BLaER1 treated with 17β-estradiol and CSF1 and Interleukin-3, amounts not matched to agents 10 nM and 100 nM (cell line): ENCODE measurements around the gene ZBTB7C.

Experiments
- H3K27ac ChIP-seq, 11 experiments: shearing (Covaris generic); formaldehyde crosslinking; 2 replicates each; pipeline ENCODE4 v1.8.1; 2022
- H3K27me3 ChIP-seq, 11 experiments: shearing (Covaris generic); formaldehyde crosslinking; 2 replicates each; pipeline ENCODE4 v1.8.1; 2022
- H3K36me3 ChIP-seq, 11 experiments: shearing (Covaris generic); formaldehyde crosslinking; 2 replicates each; pipeline ENCODE4 v1.8.1; 2022
- H3K4me1 ChIP-seq, 10 experiments: shearing (Covaris generic); formaldehyde crosslinking; 2 replicates each; pipeline ENCODE4 v1.8.1; 2022
- H3K4me2 ChIP-seq, 11 experiments: shearing (Covaris generic); formaldehyde crosslinking; 2 replicates each; pipeline ENCODE4 v1.8.1; 2022
- H3K4me3 ChIP-seq, 10 experiments: shearing (Covaris generic); formaldehyde crosslinking; 2 replicates each; pipeline ENCODE4 v1.8.1; 2022
- H3K9ac ChIP-seq, 11 experiments: shearing (Covaris generic); formaldehyde crosslinking; 2 replicates each; pipeline ENCODE4 v1.8.1; 2022
- H3K9me3 ChIP-seq, 11 experiments: shearing (Covaris generic); formaldehyde crosslinking; replicated peaks in 1 of 11; 2 replicates each; pipeline ENCODE4 v1.8.1; 2022
- H4K20me1 ChIP-seq, 11 experiments: shearing (Covaris generic); formaldehyde crosslinking; 2 replicates each; pipeline ENCODE4 v1.8.1; 2022
- Cebpa-rat ChIP-seq, 11 experiments: shearing (Covaris generic); IDR thresholded peaks; 2 replicates each; pipeline ENCODE4 v1.8.1; 2022

Gene ZBTB7C

GRCh38 chr18:48080546-48080945, 328.6 kb downstream of the ZBTB7C start:
- TF ChIP-seq Cebpa-rat (IDR thresholded peaks at IDR 0.05) = no peak
- no peaks in the 10 kb centered on the region for H3K9me3 ChIP-seq
- no peaks in the 10 kb centered on the region for H3K27me3 ChIP-seq
- H3K27ac ChIP-seq = no peak overlapping the region
- peak overlapping the region in 4 of 11 experiments; percentile 31 to 44 (median 36); a peak in 7 of 22 replicates for H3K4me2 ChIP-seq
- no peaks in the 10 kb centered on the region for H3K36me3 ChIP-seq
- H3K4me3 ChIP-seq = no peak overlapping the region
- H3K4me1 ChIP-seq = peaks cover 0 to 16% (median 5%) of the 10 kb centered on the region in 10 experiments; a peak in 10 of 20 replicates
- H3K9ac ChIP-seq = no peak overlapping the region
- no peaks in the 10 kb centered on the region; a peak in 1 of 22 replicates for H4K20me1 ChIP-seq

GRCh38 chr18:48079885-48080284, 329.3 kb downstream of the ZBTB7C start:
- H3K9ac ChIP-seq = no peak overlapping the region
- no peak overlapping the region for H3K27ac ChIP-seq
- peak overlapping the region in 5 of 11 experiments; percentile 10 to 44 (median 31); a peak in 7 of 22 replicates for H3K4me2 ChIP-seq
- no peaks in the 10 kb centered on the region for H3K27me3 ChIP-seq
- H3K4me3 ChIP-seq = no peak overlapping the region
- H3K4me1 ChIP-seq = peaks cover 0 to 16% (median 5%) of the 10 kb centered on the region in 10 experiments; a peak in 10 of 20 replicates
- H3K9me3 ChIP-seq = no peaks in the 10 kb centered on the region
- H3K36me3 ChIP-seq = no peaks in the 10 kb centered on the region
- TF ChIP-seq Cebpa-rat (IDR thresholded peaks at IDR 0.05) = no peak
- no peaks in the 10 kb centered on the region; a peak in 1 of 22 replicates for H4K20me1 ChIP-seq

GRCh38 chr18:48078448-48078847, 330.7 kb downstream of the ZBTB7C start:
- Histone ChIP-seq H3K9ac (no peak overlapping the region), H3K4me1 (peaks cover 0 to 16% (median 5%) of the 10 kb centered on the region in 10 experiments; a peak in 10 of 20 replicates), H3K36me3 (no peaks in the 10 kb centered on the region), H3K9me3 (no peaks in the 10 kb centered on the region), H3K27me3 (no peaks in the 10 kb centered on the region), H3K4me2 (no peak overlapping the region), H3K27ac (no peak overlapping the region), H4K20me1 (no peaks in the 10 kb centered on the region; a peak in 1 of 22 replicates), H3K4me3 (no peak overlapping the region)
- TF ChIP-seq Cebpa-rat (IDR thresholded peaks at IDR 0.05) = no peak

- Histone ChIP-seq H3K4me1 (peaks cover 0 to 16% (median 12%) of the 10 kb centered on the region in 10 experiments; a peak in 16 of 20 replicates), H3K27me3 (no peaks in the 10 kb centered on the region), H4K20me1 (no peaks in the 10 kb centered on the region; a peak in 1 of 22 replicates), H3K36me3 (no peaks in the 10 kb centered on the region), H3K4me2 (no peak overlapping the region), H3K27ac (no peak overlapping the region), H3K9me3 (no peaks in the 10 kb centered on the region), H3K4me3 (no peak overlapping the region), H3K9ac (no peak overlapping the region)
- TF ChIP-seq Cebpa-rat (IDR thresholded peaks at IDR 0.05) = no peak
These were observed 331.9 kb downstream of the ZBTB7C start for GRCh38 chr18:48077291-48077690.

GRCh38 chr18:48076461-48076860, 332.7 kb downstream of the ZBTB7C start:
- Histone ChIP-seq H3K4me3 (no peak overlapping the region), H3K27ac (no peak overlapping the region), H3K36me3 (no peaks in the 10 kb centered on the region), H3K4me1 (peaks cover 0 to 16% (median 12%) of the 10 kb centered on the region in 10 experiments; a peak in 16 of 20 replicates), H3K9ac (no peak overlapping the region), H3K27me3 (no peaks in the 10 kb centered on the region), H3K4me2 (no peak overlapping the region), H4K20me1 (no peaks in the 10 kb centered on the region; a peak in 1 of 22 replicates), H3K9me3 (no peaks in the 10 kb centered on the region)
- TF ChIP-seq Cebpa-rat (IDR thresholded peaks at IDR 0.05) = no peak

DNA sequence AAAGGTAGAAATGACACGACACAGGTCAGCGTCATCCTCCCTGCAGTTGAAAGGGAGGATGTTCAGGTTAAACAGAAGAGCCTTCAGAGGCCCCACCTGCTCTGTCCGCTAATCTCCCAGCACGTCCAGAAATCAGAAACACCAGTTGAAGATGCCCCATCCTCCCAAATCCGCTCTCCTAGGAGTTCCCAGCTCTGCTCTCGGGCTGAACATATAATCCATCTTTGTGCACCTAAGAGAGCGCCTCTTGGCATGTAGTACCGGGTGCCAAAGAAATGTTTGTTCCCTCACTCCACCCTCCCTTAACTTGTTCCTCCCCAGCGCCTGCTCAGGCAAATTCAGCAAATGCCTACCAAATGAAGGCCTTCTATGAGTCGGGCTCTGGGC, 333.5 kb downstream of the ZBTB7C start:
- no peak overlapping the region for H3K27ac ChIP-seq
- no peaks in the 10 kb centered on the region for H3K36me3 ChIP-seq
- H3K9me3 ChIP-seq = no peaks in the 10 kb centered on the region
- H3K4me3 ChIP-seq = no peak overlapping the region
- TF ChIP-seq Cebpa-rat (IDR thresholded peaks at IDR 0.05) = no peak
- H3K4me1 ChIP-seq = peaks cover 0 to 14% (median 10%) of the 10 kb centered on the region in 10 experiments; a peak in 16 of 20 replicates
- H3K9ac ChIP-seq = no peak overlapping the region
- H3K27me3 ChIP-seq = no peaks in the 10 kb centered on the region
- H4K20me1 ChIP-seq = no peaks in the 10 kb centered on the region; a peak in 1 of 22 replicates
- no peak overlapping the region for H3K4me2 ChIP-seq

- no peaks in the 10 kb centered on the region for H3K9me3 ChIP-seq
- H3K4me1 ChIP-seq = peaks cover 0 to 13% (median 7%) of the 10 kb centered on the region in 10 experiments; a peak in 15 of 20 replicates
- TF ChIP-seq Cebpa-rat (IDR thresholded peaks at IDR 0.05) = no peak
- H3K27ac ChIP-seq = no peak overlapping the region
- no peak overlapping the region for H3K4me3 ChIP-seq
- H3K4me2 ChIP-seq = no peak overlapping the region
- no peaks in the 10 kb centered on the region; a peak in 1 of 22 replicates for H4K20me1 ChIP-seq
- no peaks in the 10 kb centered on the region for H3K27me3 ChIP-seq
- no peaks in the 10 kb centered on the region for H3K36me3 ChIP-seq
- H3K9ac ChIP-seq = no peak overlapping the region
These were observed 334.1 kb downstream of the ZBTB7C start for GRCh38 chr18:48074929-48075706.

DNA sequence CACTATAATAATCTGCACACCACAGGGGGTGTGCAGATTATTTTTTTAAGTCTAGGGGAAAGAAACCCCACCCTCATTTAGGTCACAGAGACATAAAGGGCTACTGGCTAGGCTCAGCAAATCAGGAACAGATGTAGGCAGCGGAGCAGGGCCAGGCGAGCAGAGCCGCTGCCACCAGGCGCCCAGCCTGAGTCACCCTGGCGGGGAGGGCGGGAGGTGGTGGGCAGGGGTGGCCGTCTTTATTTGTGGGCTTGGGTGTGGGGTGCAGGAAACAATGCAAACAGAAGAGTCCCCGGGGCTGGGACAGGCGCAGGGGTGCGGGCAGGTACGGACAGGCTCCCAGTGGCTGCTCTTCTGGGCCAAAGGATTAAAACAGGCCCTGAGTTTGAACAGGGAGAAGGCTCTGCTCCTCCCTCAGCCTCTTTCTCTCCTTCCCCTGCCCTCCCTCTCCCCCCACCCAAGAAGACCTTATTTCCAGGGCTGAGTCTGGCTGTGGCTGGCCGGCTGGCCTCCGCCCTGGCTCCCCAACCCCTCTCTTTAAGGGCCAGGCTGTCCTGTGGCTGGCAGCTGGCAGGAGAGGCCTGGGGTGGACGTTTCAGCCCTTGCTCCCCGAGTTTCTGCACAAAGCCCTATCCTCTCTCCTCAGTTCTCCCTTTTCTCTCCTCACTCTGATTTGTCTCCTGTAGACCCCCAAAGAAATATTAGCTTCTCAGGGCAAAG, 335.8 kb downstream of the ZBTB7C start:
- no peaks in the 10 kb centered on the region for H3K9me3 ChIP-seq
- no peak overlapping the region for H3K9ac ChIP-seq

More for the DNA sequence above, 335.8 kb downstream of the ZBTB7C start:
- Histone ChIP-seq H3K4me1 (peaks cover 0 to 13% (median 2%) of the 10 kb centered on the region in 10 experiments; a peak in 6 of 20 replicates), H3K4me2 (peak overlapping the region in 4 of 11 experiments; percentile 6 to 35 (median 22); a peak in 5 of 22 replicates), H3K4me3 (no peak overlapping the region), H3K27ac (no peak overlapping the region), H3K36me3 (no peaks in the 10 kb centered on the region), H4K20me1 (no peaks in the 10 kb centered on the region), H3K27me3 (no peaks in the 10 kb centered on the region)
- TF ChIP-seq Cebpa-rat (IDR thresholded peaks at IDR 0.05) = no peak
